Right ventricle myocardium inferior (tissue), 1 donor: ENCODE data around the gene LIMS1. TPM values are rescaled to one million over a fixed set of nuclear protein-coding genes. Genes with fewer than 3 reads are reported as not detected.
"Not testable (repeated sequence)": the region's sequence is repeated elsewhere in the genome, so short reads cannot be mapped to it uniquely, and the experiment has no call there.

ENCODE experiments used
- ATAC-seq: fragments of 200-7000 bp; cut with Tn5 transposase; one replicate; pipeline ENCODE4 v1.9.1; 2020; ENCODE audit warnings: mild to moderate bottlenecking, moderate library complexity
- DNase-seq: peaks from one replicate; pipeline ENCODE4 v3.0.0; 2021; ENCODE audit errors: missing footprints
- intact Hi-C: fragments of 100-400 bp; cut with DNase I; formaldehyde crosslinking; loops from one replicate; pipeline ENCODE4 v1.11.0; 2022
- long read RNA-seq: library from polyadenylated mRNA; unstranded; transcript quantifications from one replicate; pipeline ENCODE4 v2.0.0, GENCODE V29; 2021
- total RNA-seq: library from RNA; stranded (reverse); fragmentation: NEBNext Ultra II Directional; extraction: Animal tissue kit (Norgen Biotek cat#: 25700); gene quantifications from one replicate; pipeline ENCODE4 v1.2.1, GENCODE V29; 2021
- donor health status: DM: no; HTN: yes; CAD: no; lungs with severe emphysema.

LIMS1 gene
- total RNA-seq, result 84.3 TPM
- long read RNA-seq, full-length matches to known transcripts, result 1 of 16 reads
- long read RNA-seq, partial matches to known transcripts, result 1 of 16 reads
- long read RNA-seq, other reads (novel, unspliced or antisense), result 14 of 16 reads

- intact Hi-C loops, result loop anchor here (2.0 to 10.0 kb wide), 3 partner anchors 53 to 101 kb away; partner anchors contain the start of gene GCC2
- ATAC-seq, result peak; percentile 97
- DNase-seq, result peak; percentile 96
Observed at GRCh38 chr2:108533832-108534583, at the start of gene LIMS1. LIMS1 (plus strand) TSS chr2:108534470; CDS start chr2:108534563, 93 bp downstream.

- no peak for DNase-seq
- ATAC-seq, result no peak
- intact Hi-C loops, result no loop called here
Observed at GRCh38 chr2:108485253-108485652, 49.0 kb upstream of the LIMS1 start.

GRCh38 chr2:108490506-108491122, 43.7 kb upstream of the LIMS1 start:
- intact Hi-C loops, result no loop called here
- no peak for ATAC-seq

GRCh38 chr2:108491848-108492247, 42.4 kb upstream of the LIMS1 start:
- intact Hi-C loops, result no loop called here
- no peak for DNase-seq
- ATAC-seq, result no peak

More at GRCh38 chr2:108490506-108491122, 43.7 kb upstream of the LIMS1 start:
- DNase-seq, result no peak

GRCh38 chr2:108492364-108492763, 41.9 kb upstream of the LIMS1 start:
- intact Hi-C loops, result no loop called here
- DNase-seq (no peak), ATAC-seq (no peak)

- intact Hi-C loops, DNase-seq, ATAC-seq: not testable (repeated sequence)
Observed at GRCh38 chr2:108496167-108496566, 38.1 kb upstream of the LIMS1 start.

- intact Hi-C loops, DNase-seq, ATAC-seq: not testable (repeated sequence)
Observed at GRCh38 chr2:108507620-108508019, 26.6 kb upstream of the LIMS1 start.

- ATAC-seq, DNase-seq, intact Hi-C loops: not testable (repeated sequence)
Observed at GRCh38 chr2:108512431-108512830, 21.8 kb upstream of the LIMS1 start.

- DNase-seq, ATAC-seq, intact Hi-C loops: not testable (repeated sequence)
Observed at GRCh38 chr2:108514478-108514877, 19.8 kb upstream of the LIMS1 start.

GRCh38 chr2:108524688-108525087, 9.6 kb upstream of the LIMS1 start:
- ATAC-seq, intact Hi-C loops, DNase-seq: not testable (repeated sequence)

- ATAC-seq, intact Hi-C loops, DNase-seq: not testable (repeated sequence)
Observed at GRCh38 chr2:108525258-108525657, 9.0 kb upstream of the LIMS1 start.

GRCh38 chr2:108531674-108532055, 2.6 kb upstream of the LIMS1 start:
- intact Hi-C loops, result loop anchor here (5.0 to 10.0 kb wide), 2 partner anchors 84 to 103 kb away; partner anchors contain the start of gene GCC2
- DNase-seq (no peak), ATAC-seq (no peak)

GRCh38 chr2:108534584-108535356, 500 bp downstream of the LIMS1 start:
- peak; percentile 83 for DNase-seq
- intact Hi-C loops, result loop anchor here (2.0 to 10.0 kb wide), 3 partner anchors 52 to 100 kb away; partner anchors contain the start of gene GCC2
- no peak for ATAC-seq

- intact Hi-C loops, result loop anchor here (2.0 to 10.0 kb wide), 2 partner anchors 52 to 100 kb away; no protein-coding TSS in a partner anchor
- ATAC-seq (no peak), DNase-seq (no peak)
Observed at GRCh38 chr2:108535357-108535631, 1.0 kb downstream of the LIMS1 start.

- DNase-seq (no peak), ATAC-seq (no peak)
- intact Hi-C loops, result loop anchor here (10.0 kb wide), 1 partner anchor 99 kb away; no protein-coding TSS in a partner anchor
Observed at GRCh38 chr2:108536133-108536780, 2.0 kb downstream of the LIMS1 start.

- DNase-seq, result no peak
- no peak for ATAC-seq
- intact Hi-C loops, result loop anchor here (10.0 kb wide), 1 partner anchor 98 kb away; no protein-coding TSS in a partner anchor
Observed at GRCh38 chr2:108536911-108537310, 2.6 kb downstream of the LIMS1 start.

- intact Hi-C loops, result loop anchor here (10.0 kb wide), 1 partner anchor 97 kb away; no protein-coding TSS in a partner anchor
- ATAC-seq (no peak), DNase-seq (no peak)
Observed at GRCh38 chr2:108538000-108538625, 3.8 kb downstream of the LIMS1 start.

- DNase-seq (no peak), ATAC-seq (no peak)
- intact Hi-C loops, result no loop called here
Observed at GRCh38 chr2:108541451-108541850, 7.2 kb downstream of the LIMS1 start.
